Breast epithelium (tissue), 4 donors: ENCODE results near the gene OR2V1. TPM values are rescaled to one million over a fixed set of nuclear protein-coding genes. Genes with fewer than 3 reads are reported as not detected.

Source experiments
- DNase-seq, 2 donors: peaks; one replicate each; pipeline ENCODE4 v3.0.0-alpha.2; 2019; ENCODE audit warnings: low spot score in 2 of 2
- H3K27ac ChIP-seq, 2 donors: fragments of 200-600 bp; sonication (generic) in 1 of 2; one replicate each; pipeline ENCODE4 v1.5.1; 2016 to 2019; ENCODE audit warnings: mild to moderate bottlenecking in 1 of 2
- H3K27me3 ChIP-seq, 2 donors: fragments of 200-600 bp; sonication (generic) in 1 of 2; one replicate each; pipeline versions ENCODE4 v1.5.1 to v1.6.0; 2017 to 2019; ENCODE audit warnings: control low read depth in 1 of 2, mild to moderate bottlenecking in 1 of 2
- H3K36me3 ChIP-seq: fragments of 200-600 bp; one replicate; pipeline ENCODE4 v1.5.1; 2019
- H3K4me1 ChIP-seq, 2 donors: fragments of 200-600 bp; sonication (generic); one replicate each; pipeline ENCODE4 v1.5.1; 2016 to 2019; ENCODE audit warnings: control low read depth in 1 of 2
- H3K4me3 ChIP-seq, 3 donors: fragments of 200-600 bp; sonication (generic); 1 replicate in 2 of 3; 2 replicates in 1 of 3; pipeline ENCODE4 v1.5.1; 2016 to 2019; ENCODE audit warnings: mild to moderate bottlenecking in 3 of 3, moderate library complexity in 2 of 3
- H3K9me3 ChIP-seq, 2 donors: fragments of 200-600 bp; sonication (generic) in 1 of 2; one replicate each; pipeline ENCODE4 v1.5.1; 2016 to 2019; ENCODE audit warnings: control low read depth in 1 of 2
- POLR2A ChIP-seq: fragments of 450-650 bp; IDR thresholded peaks from one replicate; pipeline ENCODE4 v1.6.1; 2016; ENCODE audit warnings: antibody characterized with exemption, mild to moderate bottlenecking, moderate library complexity
- POLR2AphosphoS5 ChIP-seq, 3 donors: sonication (generic); formaldehyde crosslinking; IDR thresholded peaks; one replicate each; pipeline ENCODE4 v1.6.1; 2017; ENCODE audit warnings: antibody characterized with exemption in 3 of 3
- intact Hi-C: fragments of 100-400 bp; cut with DNase I; formaldehyde crosslinking; loops from one replicate; pipeline ENCODE4 v1.15.1; 2023; ENCODE audit warnings: low total_unique reads
- total RNA-seq, 3 donors: library from RNA; depleted of rRNA; stranded (reverse); fragments of >200 nt; gene quantifications; one replicate each; pipeline ENCODE4 v1.1.0, GENCODE V29; 2016
- TF ChIP-seq, protein P1 (sequence below), 3 donors: fragments of 450-650 bp; IDR thresholded peaks; one replicate each; pipeline ENCODE4 v1.5.1; 2016 to 2017; ENCODE audit warnings: antibody characterized with exemption in 3 of 3, mild to moderate bottlenecking in 3 of 3, moderate library complexity in 3 of 3

Gene OR2V1
- total RNA-seq, 3 donors from 2014 or later: not detected

GRCh38 chr5:181084621-181085195 lies 46.3 kb downstream of the OR2V1 start:
- no peak overlapping the region for H3K27ac ChIP-seq
- TF ChIP-seq, protein P1, sequence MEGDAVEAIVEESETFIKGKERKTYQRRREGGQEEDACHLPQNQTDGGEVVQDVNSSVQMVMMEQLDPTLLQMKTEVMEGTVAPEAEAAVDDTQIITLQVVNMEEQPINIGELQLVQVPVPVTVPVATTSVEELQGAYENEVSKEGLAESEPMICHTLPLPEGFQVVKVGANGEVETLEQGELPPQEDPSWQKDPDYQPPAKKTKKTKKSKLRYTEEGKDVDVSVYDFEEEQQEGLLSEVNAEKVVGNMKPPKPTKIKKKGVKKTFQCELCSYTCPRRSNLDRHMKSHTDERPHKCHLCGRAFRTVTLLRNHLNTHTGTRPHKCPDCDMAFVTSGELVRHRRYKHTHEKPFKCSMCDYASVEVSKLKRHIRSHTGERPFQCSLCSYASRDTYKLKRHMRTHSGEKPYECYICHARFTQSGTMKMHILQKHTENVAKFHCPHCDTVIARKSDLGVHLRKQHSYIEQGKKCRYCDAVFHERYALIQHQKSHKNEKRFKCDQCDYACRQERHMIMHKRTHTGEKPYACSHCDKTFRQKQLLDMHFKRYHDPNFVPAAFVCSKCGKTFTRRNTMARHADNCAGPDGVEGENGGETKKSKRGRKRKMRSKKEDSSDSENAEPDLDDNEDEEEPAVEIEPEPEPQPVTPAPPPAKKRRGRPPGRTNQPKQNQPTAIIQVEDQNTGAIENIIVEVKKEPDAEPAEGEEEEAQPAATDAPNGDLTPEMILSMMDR (IDR thresholded peaks at IDR 0.05): no peak
- TF ChIP-seq POLR2AphosphoS5 (IDR thresholded peaks at IDR 0.05) (no peak), POLR2A (no peak)
- H3K27me3 ChIP-seq: no peaks in the 10 kb centered on the region
- intact Hi-C loops: no loop called here
- H3K4me3 ChIP-seq: no peak overlapping the region
- no peaks in the 10 kb centered on the region for H3K36me3 ChIP-seq
- H3K4me1 ChIP-seq: no peaks in the 10 kb centered on the region
- no peak for DNase-seq
- H3K9me3 ChIP-seq: peaks cover 0 to 10% of the 10 kb centered on the region in 2 donors

GRCh38 chr5:181081989-181082388 lies 49.0 kb downstream of the OR2V1 start:
- Histone ChIP-seq H3K27me3 (no peaks in the 10 kb centered on the region), H3K27ac (no peak overlapping the region), H3K4me3 (no peak overlapping the region), H3K9me3 (peaks cover 0 to 13% of the 10 kb centered on the region in 2 donors), H3K36me3 (no peaks in the 10 kb centered on the region), H3K4me1 (no peaks in the 10 kb centered on the region)
- intact Hi-C loops: no loop called here
- TF ChIP-seq POLR2AphosphoS5 (IDR thresholded peaks at IDR 0.05) (no peak), POLR2A (no peak)
- TF ChIP-seq, protein P1 (IDR thresholded peaks at IDR 0.05): no peak
- no peak for DNase-seq

- H3K4me1 ChIP-seq: no peaks in the 10 kb centered on the region
- intact Hi-C loops: no loop called here
- H3K36me3 ChIP-seq: no peaks in the 10 kb centered on the region
- no peak overlapping the region for H3K27ac ChIP-seq
- no peak for TF ChIP-seq POLR2A
- no peak for TF ChIP-seq POLR2AphosphoS5 (IDR thresholded peaks at IDR 0.05)
- TF ChIP-seq, protein P1 (IDR thresholded peaks at IDR 0.05): no peak
- no peak for DNase-seq
- H3K27me3 ChIP-seq: peaks cover 0 to 6% of the 10 kb centered on the region in 2 donors
- H3K4me3 ChIP-seq: no peak overlapping the region
- peaks cover 3 to 14% of the 10 kb centered on the region in 2 donors for H3K9me3 ChIP-seq
Observed at GRCh38 chr5:181076920-181077319, 54.0 kb downstream of the OR2V1 start.

Other genes starting within 250 kb of the OR2V1 start
- gene BTNL8, start 232.0 kb downstream of the OR2V1 start, total RNA-seq: under 1 TPM in 2 of 3 donors, not detected in 1; 0.15 to 0.16 TPM
- gene BTNL3, start 142.3 kb downstream of the OR2V1 start, total RNA-seq: under 1 TPM in 1 of 3 donors, not detected in 2; under 0.01 TPM
- 100 to 1,000 TPM in 1 of 3 donors, 10 to 100 TPM in 2; 27.2 to 169 (median 94.6) TPM for gene BTNL9, start 90.9 kb downstream of the OR2V1 start, total RNA-seq
- not detected for gene OR2V2, start 16.4 kb upstream of the OR2V1 start, total RNA-seq
- gene TRIM7, start 74.0 kb upstream of the OR2V1 start, total RNA-seq: 1 to 10 TPM in 2 of 3 donors, under 1 TPM in 1; 0.29 to 5.4 (median 5.2) TPM
- 10 to 100 TPM; 14.1 to 16.0 (median 15.1) TPM for gene TRIM41, start 92.1 kb upstream of the OR2V1 start, total RNA-seq
- 1,000 to 10,000 TPM; 2,096 to 2,842 (median 2,553) TPM for gene RACK1, start 112.7 kb upstream of the OR2V1 start, total RNA-seq
- 10 to 100 TPM; 12.8 to 18.6 (median 18.4) TPM for gene TRIM52, start 130.0 kb upstream of the OR2V1 start, total RNA-seq
- gene OR4F3, start 236.1 kb upstream of the OR2V1 start, total RNA-seq: under 1 TPM in 1 of 3 donors, not detected in 2; 0.88 TPM